ENCODE measurements around the gene CDX1.

The CDX1 gene

DNA sequence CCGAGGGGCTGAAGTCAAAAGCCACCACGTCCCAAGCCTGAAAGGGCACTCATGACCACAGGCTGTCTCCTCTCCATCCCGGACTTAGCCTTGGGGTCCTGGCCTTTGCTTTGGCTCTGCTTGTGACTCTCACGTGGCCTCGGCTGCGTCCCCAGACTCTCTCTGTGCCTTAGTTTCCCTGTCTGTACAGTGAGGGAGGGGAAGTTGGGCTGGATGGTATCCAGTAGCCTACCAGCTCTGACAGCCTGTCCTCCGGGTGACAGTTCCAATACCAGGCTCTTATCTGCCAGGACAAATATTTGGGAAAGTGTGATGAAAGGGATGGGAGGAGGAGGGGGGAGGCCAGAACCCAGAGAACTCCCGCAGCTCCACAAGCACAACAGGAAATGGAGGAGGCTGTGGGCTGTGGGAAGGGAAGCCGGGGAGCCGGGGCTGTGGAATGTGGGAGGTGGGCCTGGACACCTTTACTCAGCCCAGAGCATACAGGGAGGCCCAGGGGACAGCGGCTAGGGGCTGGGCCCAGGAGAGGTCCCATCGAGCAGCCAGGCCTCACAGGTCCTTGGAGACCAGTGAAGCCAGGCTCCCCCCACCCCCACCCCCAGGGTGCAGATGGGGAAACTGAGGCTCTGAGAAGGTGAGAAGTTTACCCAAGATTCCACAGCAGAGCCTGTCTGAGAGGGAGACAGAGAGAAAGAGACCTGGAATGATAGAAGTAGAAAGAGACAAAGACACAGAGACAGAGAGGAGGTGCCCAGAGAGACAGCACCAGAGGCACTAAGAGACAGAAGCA is 29.2 kb upstream of the CDX1 start:
- TF ChIP-seq, protein P1, sequence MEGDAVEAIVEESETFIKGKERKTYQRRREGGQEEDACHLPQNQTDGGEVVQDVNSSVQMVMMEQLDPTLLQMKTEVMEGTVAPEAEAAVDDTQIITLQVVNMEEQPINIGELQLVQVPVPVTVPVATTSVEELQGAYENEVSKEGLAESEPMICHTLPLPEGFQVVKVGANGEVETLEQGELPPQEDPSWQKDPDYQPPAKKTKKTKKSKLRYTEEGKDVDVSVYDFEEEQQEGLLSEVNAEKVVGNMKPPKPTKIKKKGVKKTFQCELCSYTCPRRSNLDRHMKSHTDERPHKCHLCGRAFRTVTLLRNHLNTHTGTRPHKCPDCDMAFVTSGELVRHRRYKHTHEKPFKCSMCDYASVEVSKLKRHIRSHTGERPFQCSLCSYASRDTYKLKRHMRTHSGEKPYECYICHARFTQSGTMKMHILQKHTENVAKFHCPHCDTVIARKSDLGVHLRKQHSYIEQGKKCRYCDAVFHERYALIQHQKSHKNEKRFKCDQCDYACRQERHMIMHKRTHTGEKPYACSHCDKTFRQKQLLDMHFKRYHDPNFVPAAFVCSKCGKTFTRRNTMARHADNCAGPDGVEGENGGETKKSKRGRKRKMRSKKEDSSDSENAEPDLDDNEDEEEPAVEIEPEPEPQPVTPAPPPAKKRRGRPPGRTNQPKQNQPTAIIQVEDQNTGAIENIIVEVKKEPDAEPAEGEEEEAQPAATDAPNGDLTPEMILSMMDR (conservative IDR thresholded peaks at IDR 0.05; ENCODE audit: low read length) = no peak
- no peak for DNase-seq (ENCODE audit: low read depth)
- no peak overlapping the region for H3K4me3 ChIP-seq (ENCODE audit: low read length)

- TF ChIP-seq, protein P1 (conservative IDR thresholded peaks at IDR 0.05; ENCODE audit: low read length) = no peak
- H3K4me3 ChIP-seq (ENCODE audit: low read length) = peak overlapping the region; percentile 26
- DNase-seq (ENCODE audit: low read depth) = no peak
Observed at GRCh38 chr5:150137997-150138396, 28.6 kb upstream of the CDX1 start.

DNA sequence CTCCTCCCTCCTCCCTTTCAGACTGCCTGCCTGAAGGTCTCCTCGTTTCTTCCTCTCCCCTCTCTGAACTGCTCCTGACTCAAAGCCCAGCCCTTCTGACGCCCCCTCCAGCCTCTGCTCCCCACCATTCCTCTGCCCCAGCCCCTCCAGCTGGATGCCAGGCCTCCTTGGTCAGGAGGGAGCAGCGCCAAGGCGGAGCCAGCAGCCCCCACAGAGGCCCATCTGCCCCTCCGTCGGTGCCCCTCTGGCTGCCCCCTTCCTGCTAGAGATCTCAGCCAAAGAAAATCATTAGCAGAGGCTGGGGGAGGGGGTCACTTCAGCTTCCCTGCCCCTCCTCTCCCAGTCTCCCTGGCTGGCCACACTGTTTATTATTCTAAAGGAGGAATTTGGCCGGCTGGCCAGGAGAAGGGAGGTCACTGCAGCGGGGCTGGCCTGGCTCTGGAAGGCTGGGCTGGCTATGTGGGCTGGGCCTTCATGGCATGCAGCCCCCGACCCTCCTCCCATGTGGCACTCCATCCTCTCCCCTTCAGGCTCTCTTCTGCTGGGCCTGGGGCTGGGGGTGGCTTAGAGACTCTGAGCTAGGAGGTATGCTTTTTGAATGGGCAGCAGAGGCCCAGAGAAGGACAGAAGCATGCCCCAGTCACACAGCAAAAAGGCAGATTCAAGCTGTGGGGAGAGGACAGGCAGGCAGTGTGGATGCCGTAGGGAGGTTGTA is 27.9 kb upstream of the CDX1 start:
- DNase-seq (ENCODE audit: low read depth) = peak; percentile 83
- peak overlapping the region; percentile 26 for H3K4me3 ChIP-seq (ENCODE audit: low read length)
- TF ChIP-seq, protein P1 (conservative IDR thresholded peaks at IDR 0.05; ENCODE audit: low read length) = no peak

DNA sequence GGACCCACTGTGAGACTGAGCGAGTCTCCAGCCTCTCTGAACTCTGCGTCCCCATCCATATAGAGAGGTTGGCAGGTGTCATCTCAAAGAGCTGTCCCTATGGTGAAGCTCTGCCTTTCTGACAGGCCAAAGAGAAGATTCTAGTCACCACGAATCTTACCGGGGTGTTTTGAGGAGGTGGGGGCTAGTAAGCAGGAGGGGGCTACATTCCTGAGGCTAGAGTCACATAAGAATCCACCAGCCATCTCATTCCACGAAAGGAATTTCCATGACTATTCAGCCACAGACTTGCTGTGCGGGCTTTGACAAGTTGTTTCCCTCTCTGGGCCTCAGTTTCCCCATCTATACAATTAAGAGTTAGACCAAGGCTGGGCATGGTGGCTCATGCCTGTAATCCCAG is 27.2 kb upstream of the CDX1 start:
- H3K4me3 ChIP-seq (ENCODE audit: low read length) = peak overlapping the region; percentile 23
- TF ChIP-seq, protein P1 (conservative IDR thresholded peaks at IDR 0.05; ENCODE audit: low read length) = no peak
- peak; percentile 83 for DNase-seq (ENCODE audit: low read depth)

DNA sequence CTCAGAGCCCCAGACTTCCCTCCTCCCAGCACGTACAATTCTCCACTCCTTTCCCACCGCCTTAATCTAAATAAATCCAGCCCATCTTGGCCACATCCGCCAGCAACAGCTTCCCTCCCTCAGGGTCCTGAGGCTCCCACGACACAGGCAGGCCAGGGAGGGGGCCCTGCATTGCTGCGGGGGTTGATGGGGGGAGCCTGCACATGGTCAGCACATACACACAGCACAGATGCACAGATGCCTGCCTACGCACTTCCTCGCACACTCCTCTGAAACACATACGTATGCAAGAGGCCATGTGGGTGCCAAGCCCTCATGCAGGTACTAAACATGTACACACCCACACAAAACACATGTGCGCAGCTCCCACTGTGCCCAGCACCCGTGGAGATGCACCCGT is 25.7 kb upstream of the CDX1 start:
- H3K4me3 ChIP-seq (ENCODE audit: low read length) = no peak overlapping the region
- peak; percentile 51 for DNase-seq (ENCODE audit: low read depth)
- TF ChIP-seq, protein P1 (conservative IDR thresholded peaks at IDR 0.05; ENCODE audit: low read length) = no peak

DNA sequence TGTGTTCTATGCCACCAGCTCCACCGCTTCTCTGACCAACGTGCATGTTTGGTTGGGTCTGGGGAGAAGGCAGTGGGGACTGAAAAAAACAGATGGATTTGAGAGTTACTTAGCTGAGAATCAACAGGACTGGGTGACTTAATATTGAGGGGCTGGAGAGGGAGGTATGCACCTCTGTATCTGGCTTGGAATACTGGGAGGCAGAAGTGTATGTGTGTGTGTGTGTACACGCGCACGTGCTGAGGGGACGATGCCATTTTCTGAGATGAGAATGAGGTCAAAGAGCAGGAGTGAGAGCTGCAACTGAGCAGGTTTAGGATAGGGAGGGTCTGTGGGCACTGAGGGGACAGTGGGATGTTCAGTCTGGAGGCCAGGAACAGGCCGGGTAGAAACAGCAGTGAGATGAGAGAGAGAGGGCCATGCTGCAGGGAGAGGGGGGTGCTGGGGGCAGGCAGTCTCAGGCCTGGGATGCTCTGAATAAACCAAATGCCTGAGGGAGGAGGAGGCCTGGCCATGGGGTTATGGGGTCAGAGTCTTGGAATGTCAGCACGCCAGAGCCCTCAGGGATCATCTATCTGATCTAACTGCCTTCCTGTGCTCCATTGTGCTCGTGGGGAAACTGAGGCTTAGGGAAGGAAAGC is 24.9 kb upstream of the CDX1 start:
- TF ChIP-seq, protein P1 (conservative IDR thresholded peaks at IDR 0.05; ENCODE audit: low read length) = no peak
- H3K4me3 ChIP-seq (ENCODE audit: low read length) = no peak overlapping the region
- peak; percentile 84 for DNase-seq (ENCODE audit: low read depth)

All from AG10803 (cell line).